Transverse colon (tissue), 4 donors: ENCODE measurements around the gene CCN5.

Source experiments
- EP300 ChIP-seq: sonication (generic); formaldehyde crosslinking; IDR thresholded peaks from one replicate; pipeline ENCODE4 v1.6.1; 2017; ENCODE audit warnings: antibody characterized with exemption, low read depth
- POLR2A ChIP-seq: fragments of 450-650 bp; IDR thresholded peaks from one replicate; pipeline ENCODE4 v1.6.1; 2016; ENCODE audit warnings: antibody characterized with exemption, mild to moderate bottlenecking, moderate library complexity
- POLR2AphosphoS5 ChIP-seq, 3 donors: sonication (generic); formaldehyde crosslinking; IDR thresholded peaks; one replicate each; pipeline ENCODE4 v1.6.1; 2016; ENCODE audit warnings: antibody characterized with exemption in 3 of 3
- TF ChIP-seq, protein P1 (sequence below), 5 experiments: fragments of 200-600 bp in 3 of 5; fragments of 450-650 bp in 2 of 5; sonication (generic) in 3 of 5; IDR thresholded peaks; 1 replicate in 2 of 5; 2 replicates in 3 of 5; pipeline ENCODE4 v1.5.1; 2016 to 2017; ENCODE audit warnings: antibody characterized with exemption in 5 of 5, inconsistent platforms in 3 of 5, mild to moderate bottlenecking in 2 of 5, moderate library complexity in 1 of 5

DNA sequence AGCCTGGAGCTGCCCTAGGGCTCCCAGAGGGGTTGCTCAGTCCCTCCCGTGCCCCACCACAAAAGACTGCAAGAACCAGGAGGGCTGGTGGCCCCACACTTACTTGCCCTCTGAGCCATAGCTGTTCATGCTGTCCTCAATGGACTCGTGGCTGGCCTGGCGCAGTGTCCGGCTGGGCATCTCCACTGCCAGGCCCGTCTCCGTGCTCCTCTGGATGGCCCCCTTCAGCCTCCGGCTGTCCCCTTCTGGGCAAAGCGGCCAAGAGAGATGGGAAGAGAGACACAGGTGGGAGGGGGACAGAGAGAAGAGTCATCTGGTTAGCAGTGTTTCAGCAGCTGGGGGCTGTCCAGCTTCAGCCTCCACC, 56.0 kb downstream of the CCN5 start:
- no peak for TF ChIP-seq EP300
- no peak for TF ChIP-seq POLR2A
- TF ChIP-seq, protein P1, sequence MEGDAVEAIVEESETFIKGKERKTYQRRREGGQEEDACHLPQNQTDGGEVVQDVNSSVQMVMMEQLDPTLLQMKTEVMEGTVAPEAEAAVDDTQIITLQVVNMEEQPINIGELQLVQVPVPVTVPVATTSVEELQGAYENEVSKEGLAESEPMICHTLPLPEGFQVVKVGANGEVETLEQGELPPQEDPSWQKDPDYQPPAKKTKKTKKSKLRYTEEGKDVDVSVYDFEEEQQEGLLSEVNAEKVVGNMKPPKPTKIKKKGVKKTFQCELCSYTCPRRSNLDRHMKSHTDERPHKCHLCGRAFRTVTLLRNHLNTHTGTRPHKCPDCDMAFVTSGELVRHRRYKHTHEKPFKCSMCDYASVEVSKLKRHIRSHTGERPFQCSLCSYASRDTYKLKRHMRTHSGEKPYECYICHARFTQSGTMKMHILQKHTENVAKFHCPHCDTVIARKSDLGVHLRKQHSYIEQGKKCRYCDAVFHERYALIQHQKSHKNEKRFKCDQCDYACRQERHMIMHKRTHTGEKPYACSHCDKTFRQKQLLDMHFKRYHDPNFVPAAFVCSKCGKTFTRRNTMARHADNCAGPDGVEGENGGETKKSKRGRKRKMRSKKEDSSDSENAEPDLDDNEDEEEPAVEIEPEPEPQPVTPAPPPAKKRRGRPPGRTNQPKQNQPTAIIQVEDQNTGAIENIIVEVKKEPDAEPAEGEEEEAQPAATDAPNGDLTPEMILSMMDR (IDR thresholded peaks at IDR 0.05) = no peak
- no peak for TF ChIP-seq POLR2AphosphoS5 (IDR thresholded peaks at IDR 0.05)
